ENCODE measurements around the gene TES.

GRCh38 chr7:116215551-116215950, 5.2 kb downstream of the TES start:
- TF ChIP-seq CTCF (IDR thresholded peaks at IDR 0.05; ENCODE audit: low read depth, low read length), result no peak
- no peak for TF ChIP-seq POLR2A (IDR thresholded peaks at IDR 0.05; ENCODE audit: extremely low read depth, insufficient read length)
